ENCODE measurements around the gene DENND2A. TPM values are rescaled to one million over a fixed set of nuclear protein-coding genes. Genes with fewer than 3 reads are reported as not detected.
"Not testable (repeated sequence)": the region's sequence is repeated elsewhere in the genome, so short reads cannot be mapped to it uniquely, and the experiment has no call there.

The DENND2A gene
- total RNA-seq, 3 donors from 2014 or later: 6.9 to 13.1 (median 7.6) TPM

DNA sequence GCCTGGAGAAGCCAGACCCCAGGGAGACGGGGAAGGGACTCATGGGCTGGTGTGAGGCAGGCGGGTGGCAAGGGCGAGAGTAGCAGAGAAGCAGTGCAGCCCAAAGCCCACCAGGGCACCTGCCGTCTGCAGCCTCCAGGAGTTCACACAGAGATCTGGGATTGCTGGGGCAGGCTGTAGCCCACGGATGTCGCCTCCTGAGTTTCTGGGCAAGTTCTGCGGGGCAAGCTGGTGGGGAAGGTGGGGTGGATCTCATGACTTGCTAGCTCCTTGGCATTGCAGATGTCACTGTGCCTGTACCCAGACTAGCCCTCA lies 38.2 kb upstream of the DENND2A start:
- H3K36me3 ChIP-seq: peaks cover 7% of the 10 kb centered on the region
- TF ChIP-seq POLR2AphosphoS5 (IDR thresholded peaks at IDR 0.05) (no peak), POLR2A (IDR thresholded peaks at IDR 0.05) (no peak)
- TF ChIP-seq, protein P1, sequence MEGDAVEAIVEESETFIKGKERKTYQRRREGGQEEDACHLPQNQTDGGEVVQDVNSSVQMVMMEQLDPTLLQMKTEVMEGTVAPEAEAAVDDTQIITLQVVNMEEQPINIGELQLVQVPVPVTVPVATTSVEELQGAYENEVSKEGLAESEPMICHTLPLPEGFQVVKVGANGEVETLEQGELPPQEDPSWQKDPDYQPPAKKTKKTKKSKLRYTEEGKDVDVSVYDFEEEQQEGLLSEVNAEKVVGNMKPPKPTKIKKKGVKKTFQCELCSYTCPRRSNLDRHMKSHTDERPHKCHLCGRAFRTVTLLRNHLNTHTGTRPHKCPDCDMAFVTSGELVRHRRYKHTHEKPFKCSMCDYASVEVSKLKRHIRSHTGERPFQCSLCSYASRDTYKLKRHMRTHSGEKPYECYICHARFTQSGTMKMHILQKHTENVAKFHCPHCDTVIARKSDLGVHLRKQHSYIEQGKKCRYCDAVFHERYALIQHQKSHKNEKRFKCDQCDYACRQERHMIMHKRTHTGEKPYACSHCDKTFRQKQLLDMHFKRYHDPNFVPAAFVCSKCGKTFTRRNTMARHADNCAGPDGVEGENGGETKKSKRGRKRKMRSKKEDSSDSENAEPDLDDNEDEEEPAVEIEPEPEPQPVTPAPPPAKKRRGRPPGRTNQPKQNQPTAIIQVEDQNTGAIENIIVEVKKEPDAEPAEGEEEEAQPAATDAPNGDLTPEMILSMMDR (IDR thresholded peaks at IDR 0.05): no peak
- H3K9me3 ChIP-seq: no peaks in the 10 kb centered on the region
- DNase-seq (ENCODE audit: low spot score in 2 of 2): no peak
- H3K4me1 ChIP-seq: peaks cover 2 to 4% of the 10 kb centered on the region in 2 donors
- H3K27ac ChIP-seq: no peak overlapping the region
- no peak overlapping the region for H3K4me3 ChIP-seq
- intact Hi-C loops (cut with DNase I; ENCODE audit: low total_unique reads): no loop called here
- H3K27me3 ChIP-seq: no peaks in the 10 kb centered on the region

DNA sequence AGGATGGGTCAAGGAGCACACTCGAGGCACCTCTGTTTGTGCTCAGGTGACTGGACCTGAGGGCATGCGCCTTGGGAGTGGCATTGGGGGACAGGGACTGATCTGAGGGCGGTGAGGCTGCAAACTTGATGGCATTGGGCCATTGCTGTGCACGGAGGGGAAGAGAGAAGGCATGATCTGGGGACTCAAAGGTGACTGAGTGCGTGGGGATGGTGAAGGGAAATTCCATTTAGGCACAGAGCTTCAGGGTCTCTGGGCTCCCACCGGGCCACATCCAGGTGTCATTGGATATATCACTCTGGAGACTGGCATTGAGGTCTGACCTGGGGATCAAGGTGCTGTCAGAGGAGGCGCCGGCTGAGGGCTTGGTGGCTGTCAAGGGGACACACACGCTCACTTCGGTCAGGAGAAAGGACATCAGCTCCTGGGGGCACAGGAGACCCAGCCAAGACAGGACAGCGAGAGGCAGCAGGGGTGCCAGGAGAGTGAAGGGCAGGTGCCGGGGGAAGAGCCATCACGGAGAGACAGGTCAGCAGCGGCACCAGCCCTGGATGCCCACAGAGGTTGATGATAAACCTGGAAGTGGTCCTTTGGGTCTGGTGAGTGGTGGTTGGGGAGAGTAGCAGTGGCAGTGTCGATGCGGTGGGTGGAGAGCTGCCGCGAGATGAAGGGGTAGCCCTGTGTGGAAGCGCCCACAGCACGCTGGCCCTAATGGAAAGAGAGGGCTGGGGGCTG lies 37.6 kb upstream of the DENND2A start:
- no peak overlapping the region for H3K27ac ChIP-seq
- H3K4me3 ChIP-seq: no peak overlapping the region
- no peak for DNase-seq (ENCODE audit: low spot score in 2 of 2)
- no peaks in the 10 kb centered on the region for H3K27me3 ChIP-seq
- no peaks in the 10 kb centered on the region for H3K9me3 ChIP-seq
- H3K4me1 ChIP-seq: peaks cover 2 to 4% of the 10 kb centered on the region in 2 donors
- H3K36me3 ChIP-seq: peaks cover 7% of the 10 kb centered on the region
- intact Hi-C loops (cut with DNase I; ENCODE audit: low total_unique reads): no loop called here
- TF ChIP-seq POLR2AphosphoS5 (IDR thresholded peaks at IDR 0.05): no peak
- TF ChIP-seq POLR2A (IDR thresholded peaks at IDR 0.05): no peak
- TF ChIP-seq, protein P1 (IDR thresholded peaks at IDR 0.05): no peak

DNA sequence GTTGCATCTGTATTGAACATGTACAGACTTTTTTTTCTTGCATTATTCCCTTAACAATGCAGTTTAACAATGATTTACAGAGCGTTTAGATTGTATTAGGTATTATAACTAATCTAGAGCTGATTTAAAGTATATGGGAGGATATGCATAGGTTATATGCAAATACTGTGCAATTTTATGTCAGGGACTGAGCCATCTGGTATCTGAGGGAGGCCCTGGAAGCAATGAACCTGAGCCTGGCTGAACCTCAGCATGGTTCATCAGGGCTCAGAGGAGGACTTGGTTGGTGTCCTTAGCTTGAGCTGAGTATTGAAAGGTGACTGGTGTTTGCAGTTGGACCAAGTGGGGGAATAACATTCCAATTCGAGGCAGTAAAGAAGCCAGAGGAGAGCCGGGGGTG lies 36.9 kb upstream of the DENND2A start:
- Histone ChIP-seq H3K27me3 (no peaks in the 10 kb centered on the region), H3K27ac (no peak overlapping the region), H3K4me3 (no peak overlapping the region), H3K4me1 (peaks cover 2 to 4% of the 10 kb centered on the region in 2 donors), H3K36me3 (peaks cover 7% of the 10 kb centered on the region), H3K9me3 (no peaks in the 10 kb centered on the region)
- DNase-seq (ENCODE audit: low spot score in 2 of 2): no peak
- TF ChIP-seq POLR2AphosphoS5 (IDR thresholded peaks at IDR 0.05) (no peak), POLR2A (IDR thresholded peaks at IDR 0.05) (no peak)
- TF ChIP-seq, protein P1 (IDR thresholded peaks at IDR 0.05): no peak
- intact Hi-C loops (cut with DNase I; ENCODE audit: low total_unique reads): no loop called here

DNA sequence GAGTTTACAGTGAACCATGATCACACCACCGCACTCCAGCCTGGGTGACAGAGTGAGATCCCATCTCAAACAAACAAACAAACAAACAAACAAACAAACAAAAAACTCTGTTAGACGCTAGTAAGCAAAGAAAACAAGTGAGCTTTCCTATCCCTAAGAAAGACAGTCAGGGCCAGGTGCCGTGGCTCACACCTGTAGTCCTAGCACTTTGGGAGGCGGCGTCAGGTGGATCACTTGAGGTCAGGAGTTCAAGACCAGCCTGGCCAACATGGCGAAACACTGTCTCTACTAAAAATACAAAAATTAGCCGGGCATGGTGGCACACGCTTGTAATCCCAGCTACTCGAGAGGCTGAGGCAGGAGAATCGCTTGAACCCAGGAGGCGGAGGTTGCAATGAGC lies 36.3 kb upstream of the DENND2A start:
- H3K36me3 ChIP-seq; H3K9me3 ChIP-seq; H3K4me1 ChIP-seq; H3K4me3 ChIP-seq; H3K27me3 ChIP-seq; DNase-seq (ENCODE audit: low spot score in 2 of 2); H3K27ac ChIP-seq; intact Hi-C loops (cut with DNase I; ENCODE audit: low total_unique reads): not testable (repeated sequence)

DNA sequence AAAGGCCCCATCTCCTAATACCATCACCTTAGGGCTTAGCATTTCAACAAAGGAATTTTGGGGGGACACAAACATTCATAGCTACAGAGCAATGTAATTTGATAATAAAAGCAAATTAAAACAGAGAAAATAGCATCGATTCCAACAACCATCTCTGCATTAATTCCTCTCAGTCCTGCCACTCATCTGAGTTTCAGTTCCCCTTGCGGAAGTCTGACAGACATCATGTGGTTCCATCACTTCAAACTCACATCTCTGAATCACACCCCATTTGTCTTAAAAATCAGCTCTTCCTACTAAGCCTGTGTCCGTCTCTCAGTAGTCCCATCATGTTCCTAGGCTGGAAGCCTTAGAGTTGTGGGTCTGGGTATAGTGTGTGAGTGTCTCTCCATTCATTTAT lies 35.7 kb upstream of the DENND2A start:
- H3K27me3 ChIP-seq: no peaks in the 10 kb centered on the region
- intact Hi-C loops (cut with DNase I; ENCODE audit: low total_unique reads): no loop called here
- H3K9me3 ChIP-seq: no peaks in the 10 kb centered on the region

More for the DNA sequence above, 35.7 kb upstream of the DENND2A start:
- TF ChIP-seq, protein P1 (IDR thresholded peaks at IDR 0.05): no peak
- no peak for TF ChIP-seq POLR2A (IDR thresholded peaks at IDR 0.05)
- TF ChIP-seq POLR2AphosphoS5 (IDR thresholded peaks at IDR 0.05): no peak
- no peak for DNase-seq (ENCODE audit: low spot score in 2 of 2)
- Histone ChIP-seq H3K4me3 (no peak overlapping the region), H3K27ac (no peak overlapping the region), H3K36me3 (peaks cover 7% of the 10 kb centered on the region), H3K4me1 (peaks cover 2 to 4% of the 10 kb centered on the region in 2 donors)
